Measurements from ENCODE around the gene NPM3. TPM values are rescaled to one million over a fixed set of nuclear protein-coding genes. Genes with fewer than 3 reads are reported as not detected.

Gene NPM3
- total and polyA plus RNA-seq, 2 of the 8 experiments (the other 6 are each of a cell fraction or from before 2014, with no cell fraction given) = 127 to 175 TPM

DNA sequence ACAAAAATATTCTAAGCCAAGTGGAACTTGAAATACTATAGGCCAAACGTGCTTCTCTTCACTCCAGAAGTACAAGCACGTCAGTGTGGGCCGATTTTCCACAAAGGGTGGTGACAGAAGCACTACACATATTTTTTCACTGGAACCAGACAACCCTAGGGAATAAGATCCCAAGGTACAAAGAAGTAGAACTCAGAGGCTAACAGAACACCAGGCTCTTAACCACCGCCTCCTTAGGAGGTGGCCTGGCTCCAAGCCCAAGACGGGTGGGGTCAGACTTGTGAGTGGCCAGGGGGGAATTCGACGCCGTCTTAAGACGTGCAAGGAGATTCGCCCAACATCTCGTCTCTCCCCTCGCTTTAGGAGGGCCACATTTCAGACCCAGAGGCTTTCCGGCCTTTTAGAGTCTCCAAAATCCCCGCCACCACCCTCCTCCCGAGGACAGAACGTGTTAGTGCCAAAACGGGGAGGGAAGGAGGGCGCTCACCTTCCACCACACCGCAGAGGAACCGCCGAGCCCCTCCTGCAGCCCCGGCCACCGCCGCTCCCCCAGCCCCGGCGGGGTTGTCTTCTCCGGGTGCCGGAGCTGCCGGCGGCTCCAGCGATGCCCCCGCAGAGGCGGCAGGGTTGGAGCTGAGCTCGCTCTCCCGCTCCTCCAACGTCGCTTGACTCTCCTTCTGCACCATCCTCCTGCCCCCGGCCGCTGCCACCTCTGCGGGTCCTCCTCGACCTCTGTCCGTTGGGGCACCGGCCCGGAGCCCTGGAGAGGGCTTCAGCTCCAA, 34.3 kb upstream of the NPM3 start (continued):
- no peak for TF ChIP-seq RNF2 (IDR thresholded peaks at IDR 0.05; ENCODE audit: borderline replicate concordance, low read depth, low read length, missing control alignments, poor library complexity, severe bottlenecking)
- no peak for TF ChIP-seq TCF12 (IDR thresholded peaks at IDR 0.05; ENCODE audit: low read depth, low read length)
- no peak for TF ChIP-seq JUN (IDR thresholded peaks at IDR 0.05; ENCODE audit: low read depth, low read length)
- TF ChIP-seq POLR2A (IDR thresholded peaks at IDR 0.05; ENCODE audit: control extremely low read depth in 1 of 2, low read depth in 2 of 2, low read length in 2 of 2) = peak in 1 of 2 experiments; percentile 46; a peak in 2 of 3 replicates
- TF ChIP-seq CBX8 (IDR thresholded peaks at IDR 0.05; ENCODE audit: borderline replicate concordance, low read depth, low read length) = no peak
- TF ChIP-seq MAFK (IDR thresholded peaks at IDR 0.05; ENCODE audit: low read depth, low read length) = no peak
- peak; percentile 59; the same call in 1 of the 2 replicates for TF ChIP-seq CREB1 (IDR thresholded peaks at IDR 0.05)
- TF ChIP-seq, protein P1, sequence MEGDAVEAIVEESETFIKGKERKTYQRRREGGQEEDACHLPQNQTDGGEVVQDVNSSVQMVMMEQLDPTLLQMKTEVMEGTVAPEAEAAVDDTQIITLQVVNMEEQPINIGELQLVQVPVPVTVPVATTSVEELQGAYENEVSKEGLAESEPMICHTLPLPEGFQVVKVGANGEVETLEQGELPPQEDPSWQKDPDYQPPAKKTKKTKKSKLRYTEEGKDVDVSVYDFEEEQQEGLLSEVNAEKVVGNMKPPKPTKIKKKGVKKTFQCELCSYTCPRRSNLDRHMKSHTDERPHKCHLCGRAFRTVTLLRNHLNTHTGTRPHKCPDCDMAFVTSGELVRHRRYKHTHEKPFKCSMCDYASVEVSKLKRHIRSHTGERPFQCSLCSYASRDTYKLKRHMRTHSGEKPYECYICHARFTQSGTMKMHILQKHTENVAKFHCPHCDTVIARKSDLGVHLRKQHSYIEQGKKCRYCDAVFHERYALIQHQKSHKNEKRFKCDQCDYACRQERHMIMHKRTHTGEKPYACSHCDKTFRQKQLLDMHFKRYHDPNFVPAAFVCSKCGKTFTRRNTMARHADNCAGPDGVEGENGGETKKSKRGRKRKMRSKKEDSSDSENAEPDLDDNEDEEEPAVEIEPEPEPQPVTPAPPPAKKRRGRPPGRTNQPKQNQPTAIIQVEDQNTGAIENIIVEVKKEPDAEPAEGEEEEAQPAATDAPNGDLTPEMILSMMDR (IDR thresholded peaks at IDR 0.05; ENCODE audit: control extremely low read depth in 1 of 3, insufficient read depth in 1 of 3, low read depth in 1 of 3, low read length in 3 of 3) = no peak
- TF ChIP-seq SAP30 (IDR thresholded peaks at IDR 0.05; ENCODE audit: insufficient read depth, insufficient replicate concordance, low read length) = no peak
- TF ChIP-seq, protein P2, sequence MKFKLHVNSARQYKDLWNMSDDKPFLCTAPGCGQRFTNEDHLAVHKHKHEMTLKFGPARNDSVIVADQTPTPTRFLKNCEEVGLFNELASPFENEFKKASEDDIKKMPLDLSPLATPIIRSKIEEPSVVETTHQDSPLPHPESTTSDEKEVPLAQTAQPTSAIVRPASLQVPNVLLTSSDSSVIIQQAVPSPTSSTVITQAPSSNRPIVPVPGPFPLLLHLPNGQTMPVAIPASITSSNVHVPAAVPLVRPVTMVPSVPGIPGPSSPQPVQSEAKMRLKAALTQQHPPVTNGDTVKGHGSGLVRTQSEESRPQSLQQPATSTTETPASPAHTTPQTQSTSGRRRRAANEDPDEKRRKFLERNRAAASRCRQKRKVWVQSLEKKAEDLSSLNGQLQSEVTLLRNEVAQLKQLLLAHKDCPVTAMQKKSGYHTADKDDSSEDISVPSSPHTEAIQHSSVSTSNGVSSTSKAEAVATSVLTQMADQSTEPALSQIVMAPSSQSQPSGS (IDR thresholded peaks at IDR 0.05; ENCODE audit: low read length) = no peak
- no peak for TF ChIP-seq CTBP2 (IDR thresholded peaks at IDR 0.05; ENCODE audit: borderline replicate concordance, insufficient read depth, insufficient read length, low read length)
- no peak for TF ChIP-seq RXRA (IDR thresholded peaks at IDR 0.05; ENCODE audit: insufficient read depth, low read depth, low read length)
- TF ChIP-seq EZH2 (IDR thresholded peaks at IDR 0.05; ENCODE audit: low read depth, low read length, severe bottlenecking) = no peak
- no peak for TF ChIP-seq ZNF274 (IDR thresholded peaks at IDR 0.05; ENCODE audit: borderline replicate concordance, extremely low read depth, low read length)
- no peak for TF ChIP-seq NRF1 (IDR thresholded peaks at IDR 0.05; ENCODE audit: low read depth, low read length)
- no peak for TF ChIP-seq SIX5 (IDR thresholded peaks at IDR 0.05; ENCODE audit: low read depth, low read length)
- TF ChIP-seq, protein P3, sequence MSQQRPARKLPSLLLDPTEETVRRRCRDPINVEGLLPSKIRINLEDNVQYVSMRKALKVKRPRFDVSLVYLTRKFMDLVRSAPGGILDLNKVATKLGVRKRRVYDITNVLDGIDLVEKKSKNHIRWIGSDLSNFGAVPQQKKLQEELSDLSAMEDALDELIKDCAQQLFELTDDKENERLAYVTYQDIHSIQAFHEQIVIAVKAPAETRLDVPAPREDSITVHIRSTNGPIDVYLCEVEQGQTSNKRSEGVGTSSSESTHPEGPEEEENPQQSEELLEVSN (IDR thresholded peaks at IDR 0.05) = no peak
- TF ChIP-seq KDM1A (IDR thresholded peaks at IDR 0.05; ENCODE audit: borderline replicate concordance, low read length) = peak; percentile 11; the same call in 1 of the 2 replicates

Data from H1 (cell line).